ENCODE measurements around the gene ZNF485.
"Not testable (repeated sequence)": the region's sequence is repeated elsewhere in the genome, so short reads cannot be mapped to it uniquely, and the experiment has no call there.

- not testable (repeated sequence) for TF ChIP-seq CTCF (IDR thresholded peaks at IDR 0.05; ENCODE audit: low read depth, low read length, poor library complexity, severe bottlenecking); EZH2phosphoT487 (IDR thresholded peaks at IDR 0.05; ENCODE audit: borderline replicate concordance, low read length)
Observed at GRCh38 chr10:43586730-43587115, 19.5 kb upstream of the ZNF485 start.

Measured in DOHH2 (cell line).